Caco-2 (cell line): Measurements from ENCODE around the gene TMEM132D. TPM values are rescaled to one million over a fixed set of nuclear protein-coding genes. Genes with fewer than 3 reads are reported as not detected.

ENCODE experiments used
- BruUV-seq: library from RNA; stranded (reverse); fragments of 400-500 nt; replicated peaks from 2 replicates; lab custom pipeline; 2021; lab: Mats Ljungman, UMichigan
- CTCF ChIA-PET: fragments of 300-600 bp; sonication (Branson Sonifier 250); formaldehyde crosslinking; loops from one replicate; lab custom pipeline; 2022; ENCODE audit warnings: antibody characterized with exemption; lab: Charles Lee
- POLR2A ChIA-PET: fragments of 300-600 bp; sonication (Branson Sonifier 250); formaldehyde crosslinking; loops from one replicate; lab custom pipeline; 2022; ENCODE audit warnings: antibody characterized with exemption; lab: Charles Lee
- DNase-seq, 2 experiments: peaks; one replicate each; pipeline versions ENCODE4 v3.0.0 to v3.0.0-alpha.2; 2020 to 2022
- H3K27me3 ChIP-seq: replicated peaks from 2 replicates; pipeline ENCODE4 v1.6.0; 2011; ENCODE audit warnings: low read length; ENCODE audit not compliant: control insufficient read depth, insufficient read depth
- H3K36me3 ChIP-seq: 2 replicates; pipeline ENCODE4 v1.5.1; 2011; ENCODE audit warnings: low read length; ENCODE audit not compliant: control insufficient read depth, insufficient read depth
- H3K4me1 ChIP-seq: fragments of 250-450 bp; sonication (Bioruptor Pico); 2 replicates; pipeline ENCODE4 v1.5.1; 2020; ENCODE audit warnings: mild to moderate bottlenecking
- H3K4me3 ChIP-seq: 2 replicates; pipeline ENCODE4 v1.5.1; 2011; ENCODE audit warnings: low read depth, mild to moderate bottlenecking, control low read depth, low read length
- H3K9me3 ChIP-seq: fragments of 250-450 bp; sonication (Bioruptor Pico); 2 replicates; pipeline ENCODE4 v1.5.1; 2020; ENCODE audit warnings: mild to moderate bottlenecking, moderate library complexity
- H3K27ac Mint-ChIP-seq: one replicate; pipeline ENCODE4 v1.8.0; 2022; ENCODE audit warnings: mixed read lengths; ENCODE audit not compliant: unreplicated experiment
- H3K27me3 Mint-ChIP-seq: one replicate; pipeline ENCODE4 v1.8.0; 2022; ENCODE audit warnings: mixed read lengths; ENCODE audit not compliant: insufficient read depth, unreplicated experiment
- H3K36me3 Mint-ChIP-seq: one replicate; pipeline ENCODE4 v1.8.0; 2022; ENCODE audit warnings: mild to moderate bottlenecking, mixed read lengths; ENCODE audit not compliant: insufficient read depth, unreplicated experiment
- H3K4me1 Mint-ChIP-seq: one replicate; pipeline ENCODE4 v1.8.0; 2022; ENCODE audit warnings: low read depth, mixed read lengths; ENCODE audit not compliant: unreplicated experiment
- H3K4me3 Mint-ChIP-seq: one replicate; pipeline ENCODE4 v1.8.0; 2022; ENCODE audit warnings: mild to moderate bottlenecking, moderate library complexity, mixed read lengths; ENCODE audit not compliant: unreplicated experiment
- H3K9me3 Mint-ChIP-seq: one replicate; pipeline ENCODE4 v1.8.0; 2022; ENCODE audit warnings: mixed read lengths; ENCODE audit not compliant: unreplicated experiment
- CTCF ChIP-seq, 2 experiments: fragments of 200-600 bp in 1 of 2; IDR thresholded peaks; 1 replicate in 1 of 2; 2 replicates in 1 of 2; pipeline versions ENCODE4 v1.5.1 to v1.8.0; 2011 to 2022; ENCODE audit warnings: antibody characterized with exemption in 1 of 2, control low read depth in 1 of 2, inconsistent platforms in 1 of 2, low read depth in 1 of 2, low read length in 1 of 2, mild to moderate bottlenecking in 1 of 2, moderate library complexity in 1 of 2; ENCODE audit not compliant: insufficient read depth in 1 of 2, severe bottlenecking in 1 of 2, unreplicated experiment in 1 of 2
- intact Hi-C: fragments of 100-400 bp; cut with micrococcal nuclease; formaldehyde crosslinking; loops from one replicate; pipeline ENCODE4 v1.10.0; 2022; ENCODE audit not compliant: unreplicated experiment
- total RNA-seq: library from RNA; stranded (reverse); gene quantifications from 2 replicates; pipeline ENCODE4 v1.2.3, GENCODE V29; 2022

Gene TMEM132D
- total RNA-seq, 1 experiment from 2014 or later, result not detected

GRCh38 chr12:129631316-129631715, 272.5 kb downstream of the TMEM132D start:
- no peak overlapping the region for H3K4me3 ChIP-seq
- H3K36me3 ChIP-seq, result no peaks in the 10 kb centered on the region
- no peaks in the 10 kb centered on the region for H3K4me1 Mint-ChIP-seq
- ChIA-PET CTCF (no interaction called here), POLR2A (no interaction called here)
- H3K4me3 Mint-ChIP-seq, result no peak overlapping the region
- intact Hi-C loops, result no loop called here
- no peaks in the 10 kb centered on the region for H3K4me1 ChIP-seq
- no peak for TF ChIP-seq CTCF (IDR thresholded peaks at IDR 0.05; ENCODE audit: insufficient read depth in 1 of 2, low read depth in 1 of 2, low read length in 1 of 2, severe bottlenecking in 1 of 2, unreplicated experiment in 1 of 2)
- H3K36me3 Mint-ChIP-seq, result no peaks in the 10 kb centered on the region
- H3K27me3 Mint-ChIP-seq, result peaks cover 5% of the 10 kb centered on the region
- no peaks in the 10 kb centered on the region for H3K27me3 ChIP-seq
- no peak for DNase-seq
- H3K9me3 ChIP-seq, result no peaks in the 10 kb centered on the region
- peaks cover 10% of the 10 kb centered on the region for H3K9me3 Mint-ChIP-seq
- no peak overlapping the region for H3K27ac Mint-ChIP-seq
- BruUV-seq, result no TSS peak

GRCh38 chr12:129629901-129630300, 273.9 kb downstream of the TMEM132D start:
- Mint-ChIP-seq H3K4me1 (no peaks in the 10 kb centered on the region), H3K27me3 (peaks cover 3% of the 10 kb centered on the region), H3K36me3 (no peaks in the 10 kb centered on the region), H3K4me3 (no peak overlapping the region), H3K9me3 (peaks cover 10% of the 10 kb centered on the region), H3K27ac (no peak overlapping the region)
- no peaks in the 10 kb centered on the region for H3K9me3 ChIP-seq
- no TSS peak for BruUV-seq
- intact Hi-C loops, result no loop called here
- CTCF ChIA-PET, result no interaction called here
- no peaks in the 10 kb centered on the region for H3K27me3 ChIP-seq
- H3K36me3 ChIP-seq, result no peaks in the 10 kb centered on the region
- no peak for DNase-seq
- POLR2A ChIA-PET, result no interaction called here
- H3K4me1 ChIP-seq, result no peaks in the 10 kb centered on the region
- TF ChIP-seq CTCF (IDR thresholded peaks at IDR 0.05; ENCODE audit: insufficient read depth in 1 of 2, low read depth in 1 of 2, low read length in 1 of 2, severe bottlenecking in 1 of 2, unreplicated experiment in 1 of 2), result no peak
- H3K4me3 ChIP-seq, result no peak overlapping the region

GRCh38 chr12:129622566-129622965, 281.3 kb downstream of the TMEM132D start:
- ChIA-PET CTCF (no interaction called here), POLR2A (no interaction called here)
- H3K9me3 Mint-ChIP-seq, result peaks cover 27% of the 10 kb centered on the region
- H3K4me3 Mint-ChIP-seq, result no peak overlapping the region
- TF ChIP-seq CTCF (IDR thresholded peaks at IDR 0.05; ENCODE audit: insufficient read depth in 1 of 2, low read depth in 1 of 2, low read length in 1 of 2, severe bottlenecking in 1 of 2, unreplicated experiment in 1 of 2), result no peak
- no peak for DNase-seq
- BruUV-seq, result no TSS peak
- H3K27me3 Mint-ChIP-seq, result no peaks in the 10 kb centered on the region
- no peak overlapping the region for H3K27ac Mint-ChIP-seq
- Histone ChIP-seq H3K4me3 (no peak overlapping the region), H3K9me3 (0 out of 2 replicates have a peak, but pooled peaks cover 2% of the 10 kb centered on the region), H3K4me1 (no peaks in the 10 kb centered on the region), H3K36me3 (no peaks in the 10 kb centered on the region), H3K27me3 (no peaks in the 10 kb centered on the region)
- no peaks in the 10 kb centered on the region for H3K4me1 Mint-ChIP-seq
- intact Hi-C loops, result no loop called here
- no peaks in the 10 kb centered on the region for H3K36me3 Mint-ChIP-seq
